IPS DF 19.7 (cell line): Measurements from ENCODE around the gene SLC25A17.
"Not testable (repeated sequence)": the region's sequence is repeated elsewhere in the genome, so short reads cannot be mapped to it uniquely, and the experiment has no call there.

Source experiments
- DNase-seq: peaks from one replicate; pipeline ENCODE4 v3.0.0-alpha.2; 2013; ENCODE audit warnings: low read depth, low spot score

The SLC25A17 gene

DNA sequence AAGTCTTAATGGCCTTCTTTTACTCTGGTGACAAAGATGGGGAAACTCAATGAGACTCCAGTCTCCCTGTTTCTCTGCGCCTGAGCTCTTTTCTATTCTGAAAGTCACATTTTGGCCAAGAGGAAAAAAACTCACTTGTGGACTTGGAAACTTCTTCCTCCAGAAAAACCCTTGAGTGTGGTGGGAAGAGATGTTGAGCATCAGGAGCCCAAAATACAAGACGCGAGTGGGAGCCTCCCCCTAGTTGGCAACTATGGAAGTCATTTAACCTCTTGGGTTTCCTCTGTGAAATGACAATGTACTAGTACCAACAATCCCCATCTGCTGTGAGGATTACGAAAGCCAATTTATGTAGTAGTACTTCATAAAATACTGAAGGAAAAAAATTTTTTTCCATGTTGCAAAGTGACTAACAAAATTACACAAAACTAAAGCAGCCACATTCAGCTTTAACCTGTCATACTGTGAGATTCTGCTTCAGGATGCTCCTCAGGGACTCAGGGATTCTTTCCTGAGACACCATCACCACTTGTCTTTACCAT lies 524 bp upstream of the SLC25A17 start:
- no peak for DNase-seq

DNA sequence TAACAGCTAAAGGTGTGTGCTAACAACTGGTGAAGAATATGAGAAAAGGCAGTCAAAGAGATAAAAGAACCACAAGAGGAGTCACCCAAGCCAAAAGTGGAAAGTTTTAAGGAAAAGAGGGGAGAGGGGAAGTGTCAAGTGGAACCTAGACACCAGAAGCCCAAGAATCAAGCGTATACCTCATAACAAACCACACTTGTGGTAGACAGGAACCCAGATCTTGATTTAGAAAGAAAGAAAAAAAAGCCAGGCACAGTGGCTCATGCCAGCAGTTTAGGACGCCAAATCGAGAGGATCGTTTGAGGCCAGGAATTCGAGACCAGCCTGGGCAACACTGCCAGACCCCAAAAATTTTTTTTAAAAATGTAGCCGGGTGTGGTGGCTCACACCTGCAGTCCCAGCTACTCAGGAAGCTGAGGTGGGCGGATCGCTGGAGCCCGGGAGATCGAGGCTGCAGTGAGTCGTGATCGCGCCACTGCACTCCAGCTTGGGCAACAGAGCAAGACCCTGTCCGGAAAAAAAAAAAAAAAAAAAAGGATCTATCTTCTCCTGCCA lies 877 bp downstream of the SLC25A17 start:
- DNase-seq: no peak

DNA sequence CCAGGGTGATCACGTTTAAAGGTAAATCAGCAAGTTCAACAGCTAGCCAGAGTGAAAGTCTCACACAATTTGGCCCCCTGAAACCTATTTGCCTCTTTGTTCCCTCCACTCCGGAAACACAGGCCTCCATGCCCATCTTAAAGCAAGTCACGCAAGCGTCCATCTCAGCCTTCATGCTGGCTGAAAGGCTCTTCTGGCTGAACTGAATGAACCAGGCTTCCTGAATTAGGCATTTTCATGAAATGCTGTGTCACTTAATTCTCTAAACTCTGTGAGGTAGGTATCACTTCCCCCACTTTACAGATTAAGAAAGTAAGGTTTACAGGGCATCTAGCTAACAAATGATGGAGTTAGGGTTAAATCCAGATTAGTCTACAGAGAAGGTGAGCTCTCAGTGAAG lies 1.4 kb downstream of the SLC25A17 start:
- no peak for DNase-seq

DNA sequence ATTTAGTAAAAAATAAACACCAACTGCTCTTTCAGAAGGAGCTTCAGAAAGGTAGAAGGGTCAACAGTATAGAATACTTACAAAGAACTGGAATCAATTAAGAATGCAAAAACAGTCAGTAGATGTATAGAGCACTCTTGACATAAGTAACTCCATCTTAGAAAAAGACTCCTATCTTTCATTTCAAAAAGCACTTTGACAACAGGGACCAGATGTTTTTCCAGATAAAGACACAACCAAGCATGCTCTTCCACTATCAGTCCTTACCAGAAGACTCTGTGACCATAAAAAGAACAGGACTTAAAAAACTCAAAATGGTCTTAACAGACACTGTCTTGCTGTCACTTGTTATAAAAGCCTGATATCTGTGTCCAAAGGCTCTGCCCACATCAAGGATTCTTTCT lies 5.2 kb downstream of the SLC25A17 start:
- DNase-seq: no peak

DNA sequence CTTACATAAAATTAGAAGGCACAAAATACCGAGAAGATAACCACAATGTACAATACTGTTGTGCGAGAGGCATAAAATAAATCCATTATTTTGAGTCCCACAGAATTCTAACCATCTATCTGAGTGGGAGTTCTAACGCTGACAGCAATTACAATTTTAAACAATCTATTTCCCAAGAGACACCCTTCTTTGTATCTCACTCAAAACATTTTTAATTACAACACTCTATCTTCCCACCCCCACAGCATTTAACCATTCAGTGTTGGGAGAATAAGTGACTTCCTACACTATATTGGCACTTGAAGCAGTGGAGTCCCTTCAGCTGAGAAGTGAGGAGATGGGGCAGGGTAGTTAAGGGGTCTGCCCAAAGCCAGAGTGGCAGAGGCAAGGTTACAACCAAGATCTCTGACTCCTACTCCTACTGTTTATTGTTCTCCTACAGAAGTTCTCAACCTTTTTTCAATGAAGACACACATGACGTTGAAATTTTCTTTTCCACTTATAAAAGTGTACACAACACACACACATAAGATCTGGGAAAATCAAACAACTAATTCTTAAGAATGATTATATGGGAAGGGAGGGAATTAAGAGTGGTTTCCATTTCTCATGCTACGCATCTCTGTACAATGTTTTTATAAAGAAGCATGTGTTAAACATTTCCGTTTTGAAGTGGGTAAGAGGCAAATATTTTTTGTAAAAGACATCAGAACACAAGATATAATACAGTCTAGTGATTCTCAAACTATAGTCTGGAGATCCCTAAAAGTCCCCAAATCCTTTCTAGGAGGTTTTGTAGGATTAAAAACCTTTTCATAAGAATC lies 10.9 kb downstream of the SLC25A17 start:
- no peak for DNase-seq

DNA sequence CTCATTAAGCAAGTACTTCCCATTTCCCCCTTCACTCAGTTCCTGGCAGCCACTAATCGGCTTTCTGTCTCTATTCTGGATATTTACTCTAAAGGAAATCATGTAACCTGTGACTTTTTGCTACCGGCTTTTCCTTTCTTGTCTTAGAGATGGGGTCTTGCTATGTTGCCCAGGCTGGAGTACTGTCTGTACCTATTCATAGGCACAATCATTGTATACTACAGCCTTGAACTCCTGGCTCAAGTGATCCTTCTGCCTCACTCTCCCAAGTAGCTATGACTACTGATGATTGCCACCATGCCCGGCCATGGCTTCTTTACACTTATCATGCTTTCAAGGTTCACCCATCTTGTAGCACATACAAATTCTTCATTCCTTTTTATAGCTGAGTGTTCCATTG lies 12.4 kb downstream of the SLC25A17 start:
- no peak for DNase-seq

DNA sequence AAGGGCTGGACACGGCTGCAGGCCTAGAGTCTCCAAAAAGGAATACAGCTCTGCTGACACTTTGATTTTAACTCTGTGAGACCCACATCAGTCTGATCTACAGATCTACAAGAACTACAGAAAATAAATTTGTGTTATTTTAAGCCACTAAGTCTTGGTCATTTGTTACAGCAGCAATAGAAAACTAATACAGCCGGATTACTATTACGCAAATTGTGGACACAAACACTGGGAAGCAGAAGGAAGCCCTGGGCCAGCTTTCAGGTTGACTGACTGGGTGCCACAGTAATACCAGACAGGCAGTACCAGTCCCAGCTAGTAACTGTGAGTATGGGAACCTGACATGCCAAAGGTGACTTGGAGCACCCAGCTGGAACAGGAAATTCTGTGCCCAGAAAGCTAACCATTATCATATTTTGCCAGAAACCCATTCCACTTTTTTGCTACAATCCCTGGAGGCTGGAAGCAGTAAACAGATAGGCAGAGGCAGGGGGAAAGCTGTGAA lies 13.4 kb downstream of the SLC25A17 start:
- DNase-seq: no peak

DNA sequence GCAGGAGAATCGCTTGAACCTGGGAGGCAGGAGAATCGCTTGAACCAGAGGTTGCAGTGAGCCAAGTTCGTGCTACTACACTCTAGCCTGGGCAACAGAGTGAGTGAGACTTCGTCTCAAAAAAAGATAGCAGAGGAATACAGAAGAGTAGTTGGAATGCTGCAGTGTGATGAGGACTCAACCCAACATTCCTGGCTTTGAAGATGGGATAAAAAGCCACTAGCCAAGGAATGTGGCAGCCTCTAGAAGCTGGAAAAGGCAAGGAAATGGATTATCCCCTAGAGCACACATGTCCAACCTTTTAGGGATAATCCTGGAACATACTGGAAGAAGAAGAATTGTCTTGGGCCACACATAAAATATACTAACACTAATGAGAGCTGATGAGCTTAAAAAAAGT lies 13.9 kb downstream of the SLC25A17 start:
- no peak for DNase-seq

DNA sequence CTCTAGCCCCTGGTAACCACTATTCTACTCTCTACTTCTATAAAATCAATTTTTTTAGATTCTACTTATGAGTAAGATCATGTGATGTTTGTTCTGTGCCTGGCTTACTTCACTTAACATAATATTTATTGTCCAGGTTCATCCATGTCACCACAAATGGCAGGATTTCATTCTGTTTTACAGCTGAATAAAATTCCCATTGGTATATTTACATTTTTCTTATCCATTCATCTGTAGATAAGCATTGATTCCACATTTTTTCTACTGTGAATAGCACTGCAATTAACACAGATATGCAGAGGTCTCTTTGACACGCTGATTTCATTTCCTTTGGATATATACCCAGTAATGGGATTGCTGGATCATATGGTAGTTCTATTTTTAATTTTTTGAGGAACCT lies 15.8 kb downstream of the SLC25A17 start:
- DNase-seq: no peak

DNA sequence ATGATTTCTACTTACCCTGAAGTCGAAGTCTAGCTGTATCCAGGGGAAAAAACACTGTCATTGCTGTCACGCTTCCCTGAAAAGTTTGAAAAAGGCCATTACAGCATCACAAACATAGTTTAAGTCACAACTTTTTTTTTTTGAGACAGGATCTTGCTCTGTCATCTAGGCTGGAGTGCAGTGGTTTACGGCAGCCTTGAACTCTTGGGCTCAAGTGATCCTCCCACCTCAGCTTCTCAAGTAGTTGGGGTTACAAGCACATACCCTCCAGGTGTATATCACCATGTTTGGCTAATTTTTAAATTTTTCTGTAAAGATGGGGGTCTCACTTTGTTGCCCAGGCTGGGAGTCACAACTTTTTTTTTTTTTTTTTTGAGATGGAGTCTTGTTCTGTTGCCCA lies 20.1 kb downstream of the SLC25A17 start:
- DNase-seq: no peak

DNA sequence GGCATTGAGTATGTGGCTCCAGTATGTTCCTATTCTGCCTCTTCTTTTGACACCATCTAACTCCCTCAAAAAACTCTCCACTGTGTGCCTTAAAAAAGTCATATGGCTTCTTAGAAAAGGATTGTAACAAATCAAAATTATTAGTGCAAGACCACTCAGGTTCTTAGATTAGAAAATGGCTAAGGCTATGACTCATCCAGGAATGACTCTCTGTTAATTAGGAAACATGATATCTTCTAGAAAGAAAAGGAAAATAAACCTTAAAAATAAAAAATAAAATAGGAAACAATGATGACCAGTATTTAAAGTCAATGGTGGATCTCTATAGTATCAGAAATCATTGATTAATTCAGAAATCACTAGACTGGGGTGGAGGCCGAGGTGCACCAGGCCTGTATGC lies 21.7 kb downstream of the SLC25A17 start:
- DNase-seq: no peak

DNA sequence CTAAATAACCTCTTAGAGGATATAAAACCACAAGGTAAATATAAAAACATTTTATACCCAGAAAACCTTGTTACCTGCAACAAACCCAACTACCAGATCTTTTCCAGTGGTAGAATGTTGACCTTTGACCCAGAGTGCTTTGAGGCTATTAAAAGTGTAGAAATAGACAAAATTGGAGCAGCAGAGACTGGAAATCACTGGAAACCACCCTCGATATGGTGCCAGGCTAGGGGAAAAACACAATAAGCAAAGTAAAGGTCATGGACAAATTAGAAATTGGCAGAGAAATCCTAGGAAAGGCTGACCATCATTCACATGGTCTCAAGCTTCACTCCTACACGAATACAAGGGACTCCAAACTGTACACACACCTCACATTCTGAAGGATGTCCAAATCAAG lies 26.7 kb downstream of the SLC25A17 start:
- no peak for DNase-seq

DNA sequence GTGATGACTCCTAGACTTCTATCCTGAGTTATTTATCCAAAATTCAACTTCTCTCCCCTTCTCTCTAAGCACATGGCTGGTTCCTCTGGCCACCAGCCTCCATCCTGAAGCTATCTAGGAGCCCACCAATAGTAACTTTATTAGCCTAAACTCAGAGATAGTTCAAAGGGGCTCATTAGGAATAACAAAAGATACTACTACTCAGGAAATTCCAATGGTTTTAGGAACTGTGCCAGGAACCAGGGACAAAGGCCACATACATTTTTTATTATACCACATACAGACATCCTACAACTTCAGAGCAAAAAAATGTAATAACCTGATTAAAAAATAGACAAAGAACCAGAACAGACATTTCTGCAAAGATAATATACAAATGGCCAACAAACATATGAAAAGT lies 27.9 kb downstream of the SLC25A17 start:
- DNase-seq: no peak

DNA sequence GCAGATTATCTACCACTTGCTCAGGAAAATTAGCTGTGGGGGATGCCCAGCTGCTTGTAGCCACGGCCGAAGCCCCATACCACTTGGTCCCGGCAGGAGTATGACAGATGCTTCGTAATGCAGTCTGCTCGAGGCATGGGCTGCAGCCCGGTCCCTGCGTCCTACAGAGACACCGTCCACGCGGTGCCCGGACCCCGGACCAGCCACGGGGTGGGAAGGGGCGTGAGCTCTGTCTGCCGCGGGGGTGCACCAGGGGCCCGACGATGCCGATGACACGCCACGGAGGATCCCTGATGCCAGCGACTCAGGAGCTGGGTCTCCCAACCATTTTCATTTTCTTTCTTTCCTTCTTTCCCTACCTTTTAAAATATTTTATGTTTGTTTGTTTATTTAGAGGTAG lies 30.0 kb downstream of the SLC25A17 start:
- no peak for DNase-seq

DNA sequence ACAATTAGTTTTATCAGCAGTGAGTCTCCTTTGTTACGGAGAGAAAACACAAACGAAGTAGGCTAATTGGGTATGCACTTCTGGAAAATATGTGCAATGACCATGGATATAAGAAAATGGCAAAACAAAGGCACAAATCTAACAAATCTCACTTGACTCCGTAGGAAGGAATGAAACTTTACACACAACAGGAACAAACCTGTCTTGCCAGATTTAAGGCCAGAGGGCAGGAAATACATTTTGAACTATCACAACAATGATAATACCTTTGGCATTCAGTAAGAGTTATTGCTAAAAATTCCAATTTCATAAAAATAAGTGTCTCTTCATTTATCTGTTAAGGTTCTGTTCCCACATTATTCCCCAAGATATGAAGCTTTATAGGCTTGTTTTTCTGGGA lies 36.6 kb downstream of the SLC25A17 start:
- DNase-seq: no peak

DNA sequence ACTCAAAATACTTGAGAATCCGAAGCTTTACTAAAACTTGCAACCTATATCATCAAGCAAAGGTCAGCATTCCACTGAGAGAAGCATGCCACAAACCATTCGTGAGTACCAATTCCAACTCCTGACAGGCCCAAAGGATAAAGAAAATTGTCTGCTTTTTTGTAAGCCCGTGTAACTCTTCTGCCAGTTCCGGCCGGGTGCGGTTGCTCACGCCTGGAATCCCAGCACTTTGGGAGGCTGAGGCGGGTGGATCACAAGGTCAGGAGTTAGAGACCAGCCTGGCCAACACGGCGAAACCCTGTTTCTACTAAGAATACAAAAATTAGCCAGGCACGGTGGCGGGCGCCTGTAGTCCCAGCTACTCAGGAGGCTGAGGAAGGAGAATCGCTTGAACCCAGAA lies 37.4 kb downstream of the SLC25A17 start:
- not testable (repeated sequence) for DNase-seq

DNA sequence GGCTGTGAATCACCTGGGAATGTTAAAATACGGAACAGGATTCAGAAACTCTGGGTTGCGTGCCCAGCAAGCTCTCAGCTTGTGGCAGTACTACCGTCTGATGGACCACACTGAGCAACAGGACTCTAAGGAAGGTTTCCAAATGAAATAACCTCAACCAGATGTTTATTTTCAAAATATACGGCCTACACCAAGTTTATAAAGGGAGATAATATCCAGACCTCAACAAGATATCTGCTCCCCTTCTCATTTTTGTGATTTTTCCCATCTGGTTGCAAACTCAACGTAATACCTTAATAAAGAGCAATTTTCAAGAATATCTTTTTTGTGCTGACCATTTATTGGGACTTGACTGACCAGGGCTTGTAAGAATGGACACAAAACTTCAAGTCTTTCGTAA lies 49.4 kb downstream of the SLC25A17 start:
- no peak for DNase-seq

DNA sequence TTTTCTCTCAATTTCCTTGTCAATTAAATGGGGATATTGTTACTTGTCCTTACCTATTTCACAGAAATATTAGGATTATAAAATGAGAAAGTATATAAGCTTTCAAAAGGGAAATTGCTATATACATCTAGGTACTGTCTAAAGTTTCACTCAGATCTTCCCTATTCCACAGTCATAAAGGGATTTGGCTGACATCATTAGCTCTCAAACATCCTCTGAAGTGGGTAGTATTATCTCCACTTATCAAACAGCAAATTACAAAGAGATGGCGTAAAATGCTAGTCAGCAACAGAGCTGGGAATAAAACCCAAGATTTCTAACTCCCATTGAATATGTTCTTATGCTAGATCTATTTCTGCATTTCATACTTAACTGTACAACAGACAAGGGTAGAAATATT lies 50.9 kb downstream of the SLC25A17 start:
- DNase-seq: no peak

DNA sequence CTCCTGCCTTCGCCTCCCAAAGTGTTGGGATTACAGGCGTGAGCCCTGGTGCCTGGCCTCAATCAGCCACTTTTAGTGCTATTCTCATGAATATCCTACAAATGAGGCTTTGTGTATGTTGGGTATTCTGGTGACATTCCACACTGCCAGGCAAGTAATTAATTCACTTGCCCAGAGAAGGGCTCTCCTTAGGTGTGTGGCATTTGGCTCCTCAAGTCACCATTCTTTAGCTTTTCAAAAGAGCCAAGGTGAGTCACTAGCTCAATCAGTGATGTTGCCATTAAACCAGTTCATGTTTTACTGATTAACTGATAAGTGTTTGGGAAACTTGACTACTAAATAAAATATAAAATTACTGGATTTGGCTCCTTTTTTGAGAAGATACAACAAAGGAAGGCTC lies 52.2 kb downstream of the SLC25A17 start:
- no peak for DNase-seq

DNA sequence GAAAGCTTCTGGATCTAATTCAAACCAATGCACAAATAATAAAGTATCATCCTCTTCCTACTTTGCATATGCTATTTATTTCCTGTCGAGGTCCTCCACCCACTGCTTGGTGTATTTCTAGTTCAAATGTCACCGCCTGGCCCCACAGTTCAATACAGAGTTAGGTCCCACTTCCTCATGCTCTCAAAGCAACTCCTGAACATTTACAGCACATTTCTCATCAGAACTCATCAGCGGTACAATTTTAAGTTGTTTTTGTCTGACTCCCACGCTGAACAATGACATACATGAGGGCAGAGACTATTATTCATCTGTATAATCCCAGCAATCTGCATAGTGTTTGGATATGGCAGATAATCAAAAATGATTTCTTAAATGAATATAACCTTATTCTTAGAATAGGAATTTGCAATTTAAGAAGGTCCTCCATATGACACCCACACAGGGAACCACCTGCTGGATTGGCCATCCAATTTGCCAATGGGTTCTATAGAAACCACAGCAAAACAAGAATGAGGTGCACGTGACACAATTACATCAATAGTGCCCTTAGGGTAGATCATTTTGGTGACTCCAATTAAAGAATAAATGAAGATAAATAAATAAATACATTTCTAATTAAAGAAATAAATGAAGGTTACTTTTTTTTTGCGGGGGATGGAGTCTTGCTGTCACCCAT lies 54.2 kb downstream of the SLC25A17 start:
- no peak for DNase-seq

DNA sequence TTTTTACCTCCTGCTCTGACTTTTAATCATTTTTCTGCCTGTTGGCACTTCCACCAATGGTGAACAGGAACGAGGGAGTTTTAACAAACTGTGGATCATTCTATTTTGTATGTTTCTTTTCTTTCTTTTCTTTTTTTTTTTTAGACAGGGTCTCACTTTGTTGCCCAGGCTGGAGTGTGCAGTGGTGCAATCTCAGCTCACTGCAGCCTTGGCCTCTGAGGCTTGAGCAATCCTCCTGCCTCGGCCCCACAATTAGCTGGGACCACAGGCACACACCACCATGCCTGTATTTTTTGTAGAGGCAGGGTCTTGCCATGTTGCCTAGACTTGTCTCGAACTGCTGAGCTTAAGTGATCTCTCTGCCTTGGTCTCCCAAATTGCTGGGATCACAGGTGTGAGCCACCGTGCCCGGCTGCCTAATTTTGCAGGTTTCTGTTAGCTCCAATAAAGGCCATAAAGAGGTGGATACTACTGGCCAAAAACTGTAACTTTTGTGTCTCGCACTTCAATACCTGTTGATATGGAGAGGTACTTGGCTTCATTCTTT lies 59.8 kb downstream of the SLC25A17 start:
- DNase-seq: no peak

DNA sequence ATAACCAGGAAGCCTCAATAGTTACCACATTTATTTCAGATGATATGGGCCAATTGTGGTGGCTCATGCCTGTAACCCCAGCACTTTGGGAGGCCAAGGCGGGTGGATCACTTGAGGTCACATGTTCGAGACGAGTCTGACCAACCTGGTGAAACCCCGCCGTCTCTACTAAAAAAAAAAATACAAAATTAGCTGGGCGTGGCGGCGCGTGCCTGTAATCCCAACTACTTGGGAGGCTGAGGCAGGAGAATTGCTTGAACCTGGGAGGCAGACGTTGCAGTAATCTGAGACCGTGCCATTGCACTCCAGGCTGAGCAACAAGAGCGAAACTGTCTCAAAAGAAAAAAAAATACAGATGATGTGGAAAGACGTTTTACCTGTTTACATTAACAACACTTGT lies 60.3 kb downstream of the SLC25A17 start:
- not testable (repeated sequence) for DNase-seq
